WTC11 (cell line): ENCODE measurements around the gene GPR132. TPM values are rescaled to one million over a fixed set of nuclear protein-coding genes. Genes with fewer than 3 reads are reported as not detected.
"Not testable (repeated sequence)": the region's sequence is repeated elsewhere in the genome, so short reads cannot be mapped to it uniquely, and the experiment has no call there.

Experiments
- ATAC-seq: fragments of 200-7000 bp; cut with Tn5 transposase; 2 replicates; pipeline ENCODE4 v1.10.0; 2021; ENCODE audit warnings: mild to moderate bottlenecking, moderate library complexity
- CTCF ChIA-PET: fragments of 300-600 bp; sonication (Branson Sonifier 250); formaldehyde crosslinking; loops from one replicate; lab custom pipeline; 2021; ENCODE audit warnings: antibody characterized with exemption; lab: Charles Lee
- POLR2A ChIA-PET: fragments of 350-600 bp; sonication (Branson Sonifier 250); formaldehyde crosslinking; loops from one replicate; lab custom pipeline; 2021; ENCODE audit warnings: antibody characterized with exemption; lab: Charles Lee
- DNase-seq: peaks from one replicate; pipeline ENCODE4 v3.0.0; 2021; ENCODE audit warnings: low spot score
- H3K27ac Mint-ChIP-seq: 2 replicates; pipeline ENCODE4 v1.8.0; 2021; ENCODE audit warnings: mixed read lengths
- H3K27me3 Mint-ChIP-seq: 2 replicates; pipeline ENCODE4 v1.8.0; 2021; ENCODE audit warnings: low read depth, mild to moderate bottlenecking, moderate library complexity, mixed read lengths
- H3K36me3 Mint-ChIP-seq: 2 replicates; pipeline ENCODE4 v1.8.0; 2021; ENCODE audit warnings: mixed read lengths
- H3K4me1 Mint-ChIP-seq: 2 replicates; pipeline ENCODE4 v1.8.0; 2022; ENCODE audit warnings: mixed read lengths
- H3K4me3 Mint-ChIP-seq: 2 replicates; pipeline ENCODE4 v1.8.0; 2021; ENCODE audit warnings: mild to moderate bottlenecking, moderate library complexity, mixed read lengths
- H3K9me3 Mint-ChIP-seq: 2 replicates; pipeline ENCODE4 v1.8.0; 2021; ENCODE audit warnings: mixed read lengths
- ARID4B ChIP-seq: sonication (generic); formaldehyde crosslinking; IDR thresholded peaks from 2 replicates; pipeline ENCODE4 v1.8.0; 2023; ENCODE audit warnings: missing genetic modification reagents, mild to moderate bottlenecking, borderline replicate concordance
- ATF2 ChIP-seq: sonication (generic); formaldehyde crosslinking; IDR thresholded peaks from 2 replicates; pipeline ENCODE4 v1.8.1; 2022; ENCODE audit warnings: low read depth, missing genetic modification reagents, borderline replicate concordance
- EMX1 ChIP-seq: fragments of 250-450 bp; sonication (Bioruptor Pico); IDR thresholded peaks from 2 replicates; pipeline ENCODE4 v1.8.0; 2021; ENCODE audit warnings: mild to moderate bottlenecking
- ESRRA ChIP-seq: sonication (generic); formaldehyde crosslinking; IDR thresholded peaks from 2 replicates; pipeline ENCODE4 v1.8.1; 2022; ENCODE audit warnings: mild to moderate bottlenecking, missing genetic modification reagents, borderline replicate concordance
- FOXP4 ChIP-seq: sonication (generic); formaldehyde crosslinking; IDR thresholded peaks from 2 replicates; pipeline ENCODE4 v1.8.0; 2022; ENCODE audit warnings: mild to moderate bottlenecking, missing genetic modification reagents
- GABPB1 ChIP-seq: sonication (generic); formaldehyde crosslinking; IDR thresholded peaks from 2 replicates; pipeline ENCODE4 v1.8.1; 2023; ENCODE audit warnings: mild to moderate bottlenecking, missing genetic modification reagents
- GTF2I ChIP-seq: fragments of 250-450 bp; sonication (Bioruptor Pico); conservative IDR thresholded peaks from 2 replicates; pipeline ENCODE4 v1.4.0; 2021; ENCODE audit warnings: mild to moderate bottlenecking
- MXD4 ChIP-seq: fragments of 250-450 bp; sonication (Bioruptor Pico); IDR thresholded peaks from 2 replicates; pipeline ENCODE4 v1.8.0; 2021; ENCODE audit warnings: mild to moderate bottlenecking, moderate library complexity, borderline replicate concordance
- NR2C2 ChIP-seq: sonication (generic); formaldehyde crosslinking; IDR thresholded peaks from 2 replicates; pipeline ENCODE4 v1.8.0; 2022; ENCODE audit warnings: mild to moderate bottlenecking, missing genetic modification reagents
- NR3C1 ChIP-seq: sonication (generic); formaldehyde crosslinking; conservative IDR thresholded peaks from 2 replicates; pipeline ENCODE4 v1.8.1; 2023; ENCODE audit warnings: low read depth, mild to moderate bottlenecking, missing genetic modification reagents
- SOX15 ChIP-seq: fragments of 250-450 bp; sonication (Bioruptor Pico); IDR thresholded peaks from 2 replicates; pipeline ENCODE4 v1.9.0; 2021; ENCODE audit warnings: mild to moderate bottlenecking
- TEAD1 ChIP-seq: sonication (generic); formaldehyde crosslinking; IDR thresholded peaks from 2 replicates; pipeline ENCODE4 v1.8.0; 2022; ENCODE audit warnings: mild to moderate bottlenecking, missing genetic modification reagents
- ZNF121 ChIP-seq: sonication (generic); formaldehyde crosslinking; IDR thresholded peaks from 2 replicates; pipeline ENCODE4 v1.8.0; 2023; ENCODE audit warnings: missing genetic modification reagents
- ZNF138 ChIP-seq: sonication (generic); formaldehyde crosslinking; conservative IDR thresholded peaks from 2 replicates; pipeline ENCODE4 v1.8.1; 2022; ENCODE audit warnings: mild to moderate bottlenecking, moderate library complexity, missing genetic modification reagents
- ZNF232 ChIP-seq: sonication (generic); formaldehyde crosslinking; IDR thresholded peaks from 2 replicates; pipeline ENCODE4 v1.8.0; 2022; ENCODE audit warnings: mild to moderate bottlenecking, missing genetic modification reagents
- ZNF263 ChIP-seq: sonication (generic); formaldehyde crosslinking; IDR thresholded peaks from 2 replicates; pipeline ENCODE4 v1.8.1; 2022; ENCODE audit warnings: low read depth, mild to moderate bottlenecking, moderate library complexity, missing genetic modification reagents
- ZNF281 ChIP-seq: sonication (generic); formaldehyde crosslinking; IDR thresholded peaks from 2 replicates; pipeline ENCODE4 v1.8.0; 2023; ENCODE audit warnings: mild to moderate bottlenecking, missing genetic modification reagents
- ZNF671 ChIP-seq: fragments of 250-450 bp; sonication (Bioruptor Pico); IDR thresholded peaks from 2 replicates; pipeline ENCODE4 v1.8.0; 2021; ENCODE audit warnings: mild to moderate bottlenecking
- ZSCAN18 ChIP-seq: fragments of 250-450 bp; sonication (Bioruptor Pico); IDR thresholded peaks from 2 replicates; pipeline ENCODE4 v2.1.2; 2022; ENCODE audit warnings: mild to moderate bottlenecking, moderate library complexity
- total RNA-seq: library from RNA; stranded (reverse); gene quantifications from 3 replicates; pipeline ENCODE4 v1.2.3, GENCODE V29; 2021

GPR132 gene
- total RNA-seq, 1 experiment from 2014 or later, result 0.13 TPM

- ATAC-seq (no peak), DNase-seq (no peak)
- Mint-ChIP-seq H3K36me3 (no peaks in the 10 kb centered on the region; the same call in 1 of the 2 replicates), H3K27me3 (peaks cover 43% of the 10 kb centered on the region), H3K27ac (no peak overlapping the region), H3K9me3 (peaks cover 7% of the 10 kb centered on the region), H3K4me1 (peaks cover 4% of the 10 kb centered on the region; the same call in 1 of the 2 replicates), H3K4me3 (no peak overlapping the region)
- CTCF ChIA-PET, result interaction anchor here (1.5 kb wide), 1 partner anchor 9 kb away, joined by 3 read pairs; no protein-coding TSS in a partner anchor
- TF ChIP-seq ZNF138 (CRISPR knock-in tag), result no peak
- no peak for TF ChIP-seq EMX1 (CRISPR knock-in tag)
- no peak for TF ChIP-seq ZNF263
- TF ChIP-seq NR2C2 (CRISPR knock-in tag), result no peak
- no peak for TF ChIP-seq FOXP4 (CRISPR knock-in tag)
- no peak for TF ChIP-seq ZNF671
- no peak for TF ChIP-seq NR3C1 (CRISPR knock-in tag)
- TF ChIP-seq GABPB1 (CRISPR knock-in tag), result no peak
- no peak for TF ChIP-seq ZNF121 (CRISPR knock-in tag)
- no peak for TF ChIP-seq ZSCAN18
- no peak for TF ChIP-seq ATF2 (CRISPR knock-in tag)
- no peak for TF ChIP-seq ARID4B
- no peak for TF ChIP-seq ZNF232 (CRISPR knock-in tag)
- POLR2A ChIA-PET, result no interaction called here
Measured at GRCh38 chr14:105082703-105083102, 17.5 kb upstream of the GPR132 start.

GRCh38 chr14:105081473-105081872 is 16.2 kb upstream of the GPR132 start:
- H3K36me3 Mint-ChIP-seq, DNase-seq, H3K9me3 Mint-ChIP-seq, ATAC-seq, H3K27ac Mint-ChIP-seq, POLR2A ChIA-PET, H3K4me1 Mint-ChIP-seq, H3K4me3 Mint-ChIP-seq: not testable (repeated sequence)
- CTCF ChIA-PET, result interaction anchor here (1.5 kb wide), 1 partner anchor 8 kb away, joined by 3 read pairs; no protein-coding TSS in a partner anchor
- peaks cover 33% of the 10 kb centered on the region for H3K27me3 Mint-ChIP-seq

- Mint-ChIP-seq H3K27me3 (peaks cover 23% of the 10 kb centered on the region), H3K36me3 (no peaks in the 10 kb centered on the region; the same call in 1 of the 2 replicates), H3K4me1 (0 out of 2 replicates have a peak, but pooled peaks cover 3% of the 10 kb centered on the region), H3K4me3 (no peak overlapping the region), H3K9me3 (peaks cover 7% of the 10 kb centered on the region), H3K27ac (no peak overlapping the region)
- ChIA-PET POLR2A (no interaction called here), CTCF (interaction anchor here (0.9 kb wide), 1 partner anchor 10 kb away, joined by 3 read pairs; no protein-coding TSS in a partner anchor)
- DNase-seq, result no peak
- ATAC-seq, result no peak
- no peak for TF ChIP-seq SOX15
- no peak for TF ChIP-seq MXD4 (CRISPR knock-in tag)
- TF ChIP-seq ESRRA (CRISPR knock-in tag), result no peak
- no peak for TF ChIP-seq GTF2I (CRISPR knock-in tag)
- no peak for TF ChIP-seq ZNF281 (CRISPR knock-in tag)
- TF ChIP-seq TEAD1 (CRISPR knock-in tag), result no peak
Measured at GRCh38 chr14:105080161-105080560, 14.9 kb upstream of the GPR132 start.
